Urothelium cell line (cell line): ENCODE results near the gene ITSN1.
"Not testable (repeated sequence)": the region's sequence is repeated elsewhere in the genome, so short reads cannot be mapped to it uniquely, and the experiment has no call there.

Source experiments
- DNase-seq: peaks from one replicate; pipeline ENCODE4 v3.0.0; 2011; ENCODE audit warnings: low spot score, mixed read lengths
- FAIRE-seq: peaks from 2 replicates; lab custom pipeline; 2011; peaks lifted over from hg19 to GRCh38; lab: Jason Lieb, UNC

The ITSN1 gene

GRCh38 chr21:33855190-33855589, 212.9 kb downstream of the ITSN1 start:
- no peak for DNase-seq
- no peak for FAIRE-seq

- FAIRE-seq (no peak), DNase-seq (no peak)
These were observed 214.7 kb downstream of the ITSN1 start for GRCh38 chr21:33856893-33857527.

GRCh38 chr21:33857846-33858666, 215.8 kb downstream of the ITSN1 start:
- DNase-seq: no peak
- no peak for FAIRE-seq

GRCh38 chr21:33858667-33859372, 216.5 kb downstream of the ITSN1 start:
- DNase-seq (no peak), FAIRE-seq (no peak)

- FAIRE-seq (no peak), DNase-seq (no peak)
These were observed 217.2 kb downstream of the ITSN1 start for GRCh38 chr21:33859373-33860102.

GRCh38 chr21:33860332-33860879, 218.1 kb downstream of the ITSN1 start:
- FAIRE-seq (no peak), DNase-seq (no peak)

- DNase-seq: no peak
- no peak for FAIRE-seq
These were observed 218.8 kb downstream of the ITSN1 start for GRCh38 chr21:33861125-33861524.

GRCh38 chr21:33863191-33863590, 220.9 kb downstream of the ITSN1 start:
- not testable (repeated sequence) for FAIRE-seq, DNase-seq

GRCh38 chr21:33864150-33864549, 221.8 kb downstream of the ITSN1 start:
- DNase-seq (no peak), FAIRE-seq (no peak)

GRCh38 chr21:33865176-33865575, 222.9 kb downstream of the ITSN1 start:
- DNase-seq: no peak
- no peak for FAIRE-seq

GRCh38 chr21:33865996-33866575, 223.8 kb downstream of the ITSN1 start:
- DNase-seq (no peak), FAIRE-seq (no peak)

- no peak for FAIRE-seq
- DNase-seq: no peak
These were observed 224.5 kb downstream of the ITSN1 start for GRCh38 chr21:33866826-33867225.

GRCh38 chr21:33867868-33868267, 225.6 kb downstream of the ITSN1 start:
- DNase-seq, FAIRE-seq: not testable (repeated sequence)

GRCh38 chr21:33869873-33870272, 227.6 kb downstream of the ITSN1 start:
- FAIRE-seq: no peak

GRCh38 chr21:33870768-33871167, 228.5 kb downstream of the ITSN1 start:
- no peak for FAIRE-seq
- DNase-seq: no peak

More at GRCh38 chr21:33869873-33870272, 227.6 kb downstream of the ITSN1 start:
- DNase-seq: no peak

- no peak for FAIRE-seq
- DNase-seq: no peak
These were observed 228.9 kb downstream of the ITSN1 start for GRCh38 chr21:33871171-33871570.

- DNase-seq (no peak), FAIRE-seq (no peak)
These were observed 230.7 kb downstream of the ITSN1 start for GRCh38 chr21:33872881-33873515.

- DNase-seq (no peak), FAIRE-seq (no peak)
These were observed 231.9 kb downstream of the ITSN1 start for GRCh38 chr21:33874161-33874560.

- DNase-seq: no peak
These were observed 232.9 kb downstream of the ITSN1 start for GRCh38 chr21:33875026-33875695.

More at GRCh38 chr21:33875026-33875695, 232.9 kb downstream of the ITSN1 start:
- FAIRE-seq: no peak
